ENCODE data around the gene NHS. TPM values are rescaled to one million over a fixed set of nuclear protein-coding genes. Genes with fewer than 3 reads are reported as not detected.

NHS gene
- total RNA-seq, 4 donors from 2014 or later, result 4.6 to 9.9 (median 7.2) TPM

DNA sequence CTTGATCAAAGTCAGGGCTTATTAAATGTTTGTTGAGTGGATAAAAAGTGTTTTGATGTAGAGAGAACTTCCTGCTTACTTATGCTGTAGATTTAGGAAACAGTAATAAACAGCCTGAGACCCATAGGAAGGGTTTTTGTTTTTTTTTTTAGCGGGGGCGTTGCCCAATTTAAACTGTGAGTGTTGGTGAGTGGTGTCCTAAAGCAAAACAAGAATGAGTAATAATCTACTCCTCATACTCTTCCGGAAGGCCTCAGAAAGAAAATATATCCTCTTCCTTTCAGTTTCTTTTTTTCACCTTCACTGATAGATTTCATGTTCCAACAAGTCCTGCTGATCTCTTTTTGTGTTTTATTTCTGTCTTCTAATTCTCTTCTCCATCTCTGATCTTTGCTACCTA, 257.9 kb downstream of the NHS start:
- 49% methylated on average over 3 of the region's 3 CpGs for WGBS
- H3K27me3 ChIP-seq, result no peaks in the 10 kb centered on the region
- no peaks in the 10 kb centered on the region for H3K36me3 ChIP-seq
- no peak for TF ChIP-seq EP300 (IDR thresholded peaks at IDR 0.05)
- TF ChIP-seq, protein P1, sequence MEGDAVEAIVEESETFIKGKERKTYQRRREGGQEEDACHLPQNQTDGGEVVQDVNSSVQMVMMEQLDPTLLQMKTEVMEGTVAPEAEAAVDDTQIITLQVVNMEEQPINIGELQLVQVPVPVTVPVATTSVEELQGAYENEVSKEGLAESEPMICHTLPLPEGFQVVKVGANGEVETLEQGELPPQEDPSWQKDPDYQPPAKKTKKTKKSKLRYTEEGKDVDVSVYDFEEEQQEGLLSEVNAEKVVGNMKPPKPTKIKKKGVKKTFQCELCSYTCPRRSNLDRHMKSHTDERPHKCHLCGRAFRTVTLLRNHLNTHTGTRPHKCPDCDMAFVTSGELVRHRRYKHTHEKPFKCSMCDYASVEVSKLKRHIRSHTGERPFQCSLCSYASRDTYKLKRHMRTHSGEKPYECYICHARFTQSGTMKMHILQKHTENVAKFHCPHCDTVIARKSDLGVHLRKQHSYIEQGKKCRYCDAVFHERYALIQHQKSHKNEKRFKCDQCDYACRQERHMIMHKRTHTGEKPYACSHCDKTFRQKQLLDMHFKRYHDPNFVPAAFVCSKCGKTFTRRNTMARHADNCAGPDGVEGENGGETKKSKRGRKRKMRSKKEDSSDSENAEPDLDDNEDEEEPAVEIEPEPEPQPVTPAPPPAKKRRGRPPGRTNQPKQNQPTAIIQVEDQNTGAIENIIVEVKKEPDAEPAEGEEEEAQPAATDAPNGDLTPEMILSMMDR (IDR thresholded peaks at IDR 0.05), result no peak
- no peak for TF ChIP-seq POLR2A (IDR thresholded peaks at IDR 0.05)
- TF ChIP-seq POLR2AphosphoS5 (IDR thresholded peaks at IDR 0.05), result no peak
- no peak for DNase-seq (ENCODE audit: low spot score in 2 of 2)
- no peak overlapping the region for H3K27ac ChIP-seq
- no peaks in the 10 kb centered on the region for H3K4me1 ChIP-seq
- H3K4me3 ChIP-seq, result no peak overlapping the region
- H3K9me3 ChIP-seq, result no peaks in the 10 kb centered on the region

GRCh38 chrX:17633546-17633945, 258.5 kb downstream of the NHS start:
- DNase-seq (ENCODE audit: low spot score in 2 of 2), result no peak
- 60% methylated on average over 2 of the region's 2 CpGs for WGBS
- H3K4me1 ChIP-seq, result no peaks in the 10 kb centered on the region
- H3K27me3 ChIP-seq, result no peaks in the 10 kb centered on the region
- no peak overlapping the region for H3K27ac ChIP-seq
- H3K36me3 ChIP-seq, result no peaks in the 10 kb centered on the region
- H3K4me3 ChIP-seq, result no peak overlapping the region
- no peaks in the 10 kb centered on the region for H3K9me3 ChIP-seq
- no peak for TF ChIP-seq POLR2AphosphoS5 (IDR thresholded peaks at IDR 0.05)
- TF ChIP-seq, protein P1 (IDR thresholded peaks at IDR 0.05), result no peak
- no peak for TF ChIP-seq EP300 (IDR thresholded peaks at IDR 0.05)
- no peak for TF ChIP-seq POLR2A (IDR thresholded peaks at IDR 0.05)

- WGBS, result 80% methylated on average over 7 of the region's 9 CpGs
- DNase-seq (ENCODE audit: low spot score in 2 of 2), result no peak
- no peak overlapping the region for H3K27ac ChIP-seq
These were observed 259.7 kb downstream of the NHS start for GRCh38 chrX:17634542-17635207.

DNA sequence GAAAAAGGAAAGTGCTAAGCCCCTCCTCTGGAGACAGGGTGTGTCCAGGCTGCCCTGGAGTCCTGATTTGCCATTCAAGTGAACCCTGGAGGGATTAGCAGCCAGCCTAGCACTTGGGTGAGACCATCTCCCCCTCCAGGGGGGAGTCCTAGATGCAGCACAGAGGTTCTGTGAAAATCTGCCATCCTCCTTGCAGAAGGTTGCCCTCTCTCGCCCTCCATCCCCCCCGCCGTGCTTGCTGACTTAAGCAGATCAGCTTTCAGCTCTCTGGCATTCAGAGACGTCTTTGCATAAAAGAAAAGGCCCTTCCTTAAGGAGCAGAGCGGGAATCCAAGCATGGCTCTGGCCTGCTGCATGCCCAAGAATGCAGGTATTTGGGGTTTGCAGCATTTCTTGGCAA, 260.2 kb downstream of the NHS start:
- Histone ChIP-seq H3K4me3 (no peak overlapping the region), H3K9me3 (no peaks in the 10 kb centered on the region), H3K4me1 (no peaks in the 10 kb centered on the region), H3K36me3 (no peaks in the 10 kb centered on the region), H3K27ac (no peak overlapping the region), H3K27me3 (no peaks in the 10 kb centered on the region)
- TF ChIP-seq POLR2AphosphoS5 (IDR thresholded peaks at IDR 0.05) (no peak), POLR2A (IDR thresholded peaks at IDR 0.05) (no peak), EP300 (IDR thresholded peaks at IDR 0.05) (no peak)
- TF ChIP-seq, protein P1 (IDR thresholded peaks at IDR 0.05), result no peak
- DNase-seq (ENCODE audit: low spot score in 2 of 2), result no peak
- WGBS, result 57% methylated on average over 5 of the region's 5 CpGs

More at GRCh38 chrX:17634542-17635207, 259.7 kb downstream of the NHS start:
- TF ChIP-seq POLR2AphosphoS5 (IDR thresholded peaks at IDR 0.05) (no peak), POLR2A (IDR thresholded peaks at IDR 0.05) (no peak), EP300 (IDR thresholded peaks at IDR 0.05) (no peak)
- TF ChIP-seq, protein P1 (IDR thresholded peaks at IDR 0.05), result no peak
- Histone ChIP-seq H3K36me3 (no peaks in the 10 kb centered on the region), H3K4me1 (no peaks in the 10 kb centered on the region), H3K27me3 (no peaks in the 10 kb centered on the region), H3K4me3 (no peak overlapping the region), H3K9me3 (no peaks in the 10 kb centered on the region)

- DNase-seq (ENCODE audit: low spot score in 2 of 2), result no peak
- 80% methylated on average over 4 of the region's 4 CpGs for WGBS
- Histone ChIP-seq H3K27me3 (no peaks in the 10 kb centered on the region), H3K27ac (no peak overlapping the region), H3K9me3 (no peaks in the 10 kb centered on the region), H3K4me3 (no peak overlapping the region), H3K4me1 (no peaks in the 10 kb centered on the region), H3K36me3 (no peaks in the 10 kb centered on the region)
- TF ChIP-seq EP300 (IDR thresholded peaks at IDR 0.05) (no peak), POLR2A (IDR thresholded peaks at IDR 0.05) (no peak), POLR2AphosphoS5 (IDR thresholded peaks at IDR 0.05) (no peak)
- TF ChIP-seq, protein P1 (IDR thresholded peaks at IDR 0.05), result no peak
These were observed 262.2 kb downstream of the NHS start for GRCh38 chrX:17637235-17637634.
